Measurements from ENCODE around the gene NTM.

- no peak for TF ChIP-seq CTCF (IDR thresholded peaks at IDR 0.05; ENCODE audit: insufficient read depth, low read length)
- no peak for TF ChIP-seq POLR2AphosphoS5 (IDR thresholded peaks at IDR 0.05; ENCODE audit: low read depth)
- TF ChIP-seq REST (IDR thresholded peaks at IDR 0.05; ENCODE audit: insufficient replicate concordance, low read depth): no peak
These were observed 987.6 kb downstream of the NTM start for GRCh38 chr11:132357811-132358572.
